Endothelial cell of umbilical vein (primary cell): ENCODE measurements around the gene NFYA. TPM values are rescaled to one million over a fixed set of nuclear protein-coding genes. Genes with fewer than 3 reads are reported as not detected.

ENCODE experiments used
- BruUV-seq: library from RNA; stranded (reverse); fragments of 400-500 nt; replicated peaks from 2 replicates; lab custom pipeline; 2021; lab: Mats Ljungman, UMichigan
- CTCF ChIA-PET: fragments of 300-600, 350-600 bp; sonication (Branson Sonifier 250); formaldehyde crosslinking; loops from one replicate; lab custom pipeline; 2021; ENCODE audit warnings: antibody characterized with exemption, inconsistent platforms; lab: Charles Lee
- POLR2A ChIA-PET: fragments of 300-600, 350-600 bp; sonication (Branson Sonifier 250); formaldehyde crosslinking; loops from one replicate; lab custom pipeline; 2021; ENCODE audit warnings: antibody characterized with exemption, inconsistent platforms; lab: Charles Lee
- DNase-seq: peaks from one replicate; pipeline ENCODE4 v3.0.0-alpha.2; 2011; ENCODE audit warnings: low read depth, low spot score
- FAIRE-seq: peaks from 2 replicates; lab custom pipeline; 2011; peaks lifted over from hg19 to GRCh38; lab: Jason Lieb, UNC
- H2AFZ ChIP-seq: 2 replicates; pipeline ENCODE4 v1.6.0; 2012; ENCODE audit warnings: low read depth, low read length, control low read depth, inconsistent platforms
- H3K27ac ChIP-seq: 2 replicates; pipeline ENCODE4 v1.5.1; 2011; ENCODE audit warnings: low read depth, mild to moderate bottlenecking, control low read depth, low read length, moderate library complexity; ENCODE audit not compliant: insufficient read depth
- H3K27me3 ChIP-seq, 2 experiments: 2 replicates each; pipeline versions ENCODE4 v1.6.0 to v1.6.1; 2011; ENCODE audit warnings: low read length in 2 of 2, mixed read lengths in 1 of 2; ENCODE audit not compliant: control insufficient read depth in 2 of 2, insufficient read depth in 2 of 2
- H3K36me3 ChIP-seq, 2 experiments: 2 replicates in 1 of 2; 3 replicates in 1 of 2; pipeline ENCODE4 v1.5.1; 2011; ENCODE audit warnings: low read length in 2 of 2, mild to moderate bottlenecking in 1 of 2, moderate library complexity in 1 of 2; ENCODE audit not compliant: control insufficient read depth in 2 of 2, insufficient read depth in 2 of 2; ENCODE audit errors: extremely low read depth in 1 of 2
- H3K4me1 ChIP-seq: 3 replicates; pipeline ENCODE4 v1.5.1; 2011; ENCODE audit warnings: mild to moderate bottlenecking, low read length; ENCODE audit not compliant: control insufficient read depth, insufficient read depth; ENCODE audit errors: extremely low read depth
- H3K4me2 ChIP-seq: 2 replicates; pipeline ENCODE4 v1.6.1; 2011; ENCODE audit warnings: low read length, control low read depth, mixed read lengths; ENCODE audit not compliant: insufficient read depth
- H3K4me3 ChIP-seq, 3 experiments: fragments of 200-600 bp in 1 of 3; sonication (generic), shearing (Covaris generic) in 1 of 3; replicated peaks in 1 of 3; 2 replicates each; pipeline ENCODE4 v1.5.1; 2011 to 2016; ENCODE audit warnings: control low read depth in 3 of 3, low read length in 3 of 3, mild to moderate bottlenecking in 2 of 3, inconsistent platforms in 1 of 3, low read depth in 1 of 3, moderate library complexity in 1 of 3; ENCODE audit not compliant: insufficient read depth in 1 of 3
- H3K79me2 ChIP-seq: 2 replicates; pipeline ENCODE4 v1.6.0; 2012; ENCODE audit warnings: low read length, inconsistent platforms; ENCODE audit not compliant: control insufficient read depth, insufficient read depth
- H3K9ac ChIP-seq: replicated peaks from 2 replicates; pipeline ENCODE3; 2011; ENCODE audit warnings: low read length, control low read depth; ENCODE audit not compliant: insufficient read depth; ENCODE audit errors: extremely low read depth
- H3K9me1 ChIP-seq: replicated peaks from 3 replicates; pipeline ENCODE4 v1.6.0; 2011; ENCODE audit warnings: mild to moderate bottlenecking, low read length; ENCODE audit not compliant: control insufficient read depth, insufficient read depth; ENCODE audit errors: extremely low read depth
- H3K9me3 ChIP-seq: replicated peaks from 2 replicates; pipeline ENCODE4 v1.5.1; 2012; ENCODE audit warnings: low read length, inconsistent platforms; ENCODE audit not compliant: control insufficient read depth, insufficient read depth
- H4K20me1 ChIP-seq: replicated peaks from 2 replicates; pipeline ENCODE3; 2011; ENCODE audit warnings: mild to moderate bottlenecking, low read length; ENCODE audit not compliant: control insufficient read depth, insufficient read depth; ENCODE audit errors: extremely low read depth
- EZH2 ChIP-seq: IDR thresholded peaks from 2 replicates; pipeline ENCODE4 v1.6.1; 2012; ENCODE audit warnings: borderline replicate concordance, low read depth, mild to moderate bottlenecking, moderate library complexity, low read length, inconsistent platforms; ENCODE audit not compliant: severe bottlenecking
- FOS ChIP-seq: IDR thresholded peaks from 2 replicates; pipeline ENCODE4 v1.6.1; 2011; ENCODE audit warnings: mild to moderate bottlenecking, low read length, moderate library complexity, borderline replicate concordance; ENCODE audit not compliant: insufficient read depth
- GATA2 ChIP-seq: IDR thresholded peaks from 2 replicates; pipeline ENCODE4 v1.7.0; 2011; ENCODE audit warnings: low read depth, mild to moderate bottlenecking, moderate library complexity, mixed read lengths, low read length; ENCODE audit not compliant: insufficient read length, insufficient read depth
- JUN ChIP-seq: IDR thresholded peaks from 2 replicates; pipeline ENCODE4 v1.6.1; 2011; ENCODE audit warnings: borderline replicate concordance, low read depth; ENCODE audit not compliant: insufficient read length, insufficient read depth
- MYC ChIP-seq: IDR thresholded peaks from one replicate; pipeline ENCODE4 v1.6.1; 2011; ENCODE audit warnings: mild to moderate bottlenecking, low read depth, low read length
- POLR2A ChIP-seq: IDR thresholded peaks from 2 replicates; pipeline ENCODE4 v1.6.1; 2012; ENCODE audit warnings: low read depth, mild to moderate bottlenecking, control low read depth, low read length
- POLR2AphosphoS5 ChIP-seq: IDR thresholded peaks from 2 replicates; pipeline ENCODE4 v1.6.1; 2012; ENCODE audit warnings: low read depth, mild to moderate bottlenecking, control low read depth, low read length, moderate library complexity; ENCODE audit not compliant: insufficient read depth
- dilution Hi-C: fragments of 300-500 bp; cut with MboI; formaldehyde crosslinking; loops from one replicate; pipeline ENCODE4 v1.15.0; 2019; ENCODE audit warnings: low sequenced_read_pairs; ENCODE audit not compliant: extremely low pct_ligation_motif_present
- intact Hi-C: fragments of 100-400 bp; cut with micrococcal nuclease; formaldehyde crosslinking; loops from one replicate; pipeline ENCODE4 v1.10.0; 2022
- polyA plus RNA-seq, 4 experiments: library from polyadenylated mRNA; depleted of rRNA in 3 of 4; stranded (reverse) in 3 of 4; unstranded in 1 of 4; fragments of >200 nt; gene quantifications; 2 replicates each; pipeline versions ENCODE4 v1.2.1 to v1.2.3, GENCODE V29; 2011 to 2012; ENCODE audit warnings: missing spikeins in 1 of 4
- total RNA-seq: library from RNA; stranded (reverse); gene quantifications from 2 replicates; pipeline ENCODE4 v1.2.3, GENCODE V29; 2021
- TF ChIP-seq, protein P1 (sequence below): IDR thresholded peaks from 2 replicates; pipeline ENCODE4 v1.6.1; 2011; ENCODE audit not compliant: insufficient read depth, insufficient read length
- TF ChIP-seq, protein P2 (sequence below), 2 donors: IDR thresholded peaks; 1 replicate in 1 of 2; 2 replicates in 1 of 2; pipeline ENCODE4 v1.5.1; 2011; ENCODE audit warnings: low read length in 2 of 2, mild to moderate bottlenecking in 2 of 2, moderate library complexity in 2 of 2, control low read depth in 1 of 2, inconsistent platforms in 1 of 2, low read depth in 1 of 2; ENCODE audit not compliant: insufficient read depth in 1 of 2; ENCODE audit errors: extremely low read depth in 1 of 2

The NFYA gene
- total and polyA plus RNA-seq, 2 donors (not counting 3 experiments of a cell fraction or from before 2014, with no cell fraction given) = 13.1 to 29.0 TPM

DNA sequence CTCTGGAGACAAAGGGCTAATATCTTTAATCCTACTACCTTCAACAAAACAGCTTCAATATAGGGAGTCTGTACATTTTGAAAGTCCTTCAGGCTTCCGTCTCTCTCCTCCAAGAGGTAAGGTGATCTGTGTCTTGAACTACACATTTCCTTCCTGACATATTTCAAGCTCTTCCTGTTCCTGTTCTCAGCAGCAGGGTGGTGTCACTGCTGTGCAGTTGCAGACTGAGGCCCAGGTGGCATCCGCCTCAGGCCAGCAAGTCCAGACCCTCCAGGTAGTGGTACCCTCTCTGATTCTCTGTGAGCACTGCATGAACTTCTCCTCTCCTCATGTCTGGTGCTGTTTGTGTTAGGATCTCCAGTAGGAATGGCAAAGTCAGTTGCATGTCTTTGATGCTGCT is 7.8 kb downstream of the NFYA start:
- FAIRE-seq (no peak), DNase-seq (no peak)
- Histone ChIP-seq H3K4me3 (no peak overlapping the region), H3K9ac (no peak overlapping the region), H3K4me1 (peaks cover 12% of the 10 kb centered on the region), H3K27ac (no peak overlapping the region), H3K36me3 (peaks cover 13 to 15% of the 10 kb centered on the region in 2 experiments), H4K20me1 (peaks cover 8% of the 10 kb centered on the region), H3K9me3 (no peaks in the 10 kb centered on the region), H3K79me2 (peaks cover 69% of the 10 kb centered on the region), H3K27me3 (no peaks in the 10 kb centered on the region), H2AFZ (no peak overlapping the region), H3K4me2 (peak overlapping the region; percentile 37), H3K9me1 (no peaks in the 10 kb centered on the region)
- ChIA-PET POLR2A (no interaction called here), CTCF (interaction anchor here (0.7 kb wide), 1 partner anchor 102 kb away, joined by 4 read pairs; no protein-coding TSS in a partner anchor)
- TF ChIP-seq POLR2A (no peak), EZH2 (no peak), GATA2 (no peak), MYC (no peak), POLR2AphosphoS5 (no peak), JUN (no peak), FOS (no peak)
- TF ChIP-seq, protein P1, sequence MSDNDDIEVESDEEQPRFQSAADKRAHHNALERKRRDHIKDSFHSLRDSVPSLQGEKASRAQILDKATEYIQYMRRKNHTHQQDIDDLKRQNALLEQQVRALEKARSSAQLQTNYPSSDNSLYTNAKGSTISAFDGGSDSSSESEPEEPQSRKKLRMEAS = no peak
- TF ChIP-seq, protein P2, sequence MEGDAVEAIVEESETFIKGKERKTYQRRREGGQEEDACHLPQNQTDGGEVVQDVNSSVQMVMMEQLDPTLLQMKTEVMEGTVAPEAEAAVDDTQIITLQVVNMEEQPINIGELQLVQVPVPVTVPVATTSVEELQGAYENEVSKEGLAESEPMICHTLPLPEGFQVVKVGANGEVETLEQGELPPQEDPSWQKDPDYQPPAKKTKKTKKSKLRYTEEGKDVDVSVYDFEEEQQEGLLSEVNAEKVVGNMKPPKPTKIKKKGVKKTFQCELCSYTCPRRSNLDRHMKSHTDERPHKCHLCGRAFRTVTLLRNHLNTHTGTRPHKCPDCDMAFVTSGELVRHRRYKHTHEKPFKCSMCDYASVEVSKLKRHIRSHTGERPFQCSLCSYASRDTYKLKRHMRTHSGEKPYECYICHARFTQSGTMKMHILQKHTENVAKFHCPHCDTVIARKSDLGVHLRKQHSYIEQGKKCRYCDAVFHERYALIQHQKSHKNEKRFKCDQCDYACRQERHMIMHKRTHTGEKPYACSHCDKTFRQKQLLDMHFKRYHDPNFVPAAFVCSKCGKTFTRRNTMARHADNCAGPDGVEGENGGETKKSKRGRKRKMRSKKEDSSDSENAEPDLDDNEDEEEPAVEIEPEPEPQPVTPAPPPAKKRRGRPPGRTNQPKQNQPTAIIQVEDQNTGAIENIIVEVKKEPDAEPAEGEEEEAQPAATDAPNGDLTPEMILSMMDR (IDR thresholded peaks at IDR 0.05; ENCODE audit: extremely low read depth in 1 of 2, insufficient read depth in 1 of 2, low read depth in 1 of 2, low read length in 2 of 2) = no peak
- intact Hi-C loops (no loop called here), dilution Hi-C loops (no loop called here)
- BruUV-seq = no TSS peak
